GM12864 (cell line): ENCODE results near the gene SDC3.

Source experiments
- DNase-seq: peaks from one replicate; pipeline ENCODE4 v3.0.0-alpha.2; 2011; ENCODE audit warnings: low read depth
- H3K4me3 ChIP-seq: 2 replicates; pipeline ENCODE4 v1.5.1; 2011; ENCODE audit warnings: mild to moderate bottlenecking, low read depth, low read length, control low read depth
- CTCF ChIP-seq: IDR thresholded peaks from 2 replicates; pipeline ENCODE4 v1.5.1; 2011; ENCODE audit warnings: low read depth, mild to moderate bottlenecking, moderate library complexity, low read length, control low read depth, inconsistent platforms; ENCODE audit errors: missing control alignments

SDC3 gene

DNA sequence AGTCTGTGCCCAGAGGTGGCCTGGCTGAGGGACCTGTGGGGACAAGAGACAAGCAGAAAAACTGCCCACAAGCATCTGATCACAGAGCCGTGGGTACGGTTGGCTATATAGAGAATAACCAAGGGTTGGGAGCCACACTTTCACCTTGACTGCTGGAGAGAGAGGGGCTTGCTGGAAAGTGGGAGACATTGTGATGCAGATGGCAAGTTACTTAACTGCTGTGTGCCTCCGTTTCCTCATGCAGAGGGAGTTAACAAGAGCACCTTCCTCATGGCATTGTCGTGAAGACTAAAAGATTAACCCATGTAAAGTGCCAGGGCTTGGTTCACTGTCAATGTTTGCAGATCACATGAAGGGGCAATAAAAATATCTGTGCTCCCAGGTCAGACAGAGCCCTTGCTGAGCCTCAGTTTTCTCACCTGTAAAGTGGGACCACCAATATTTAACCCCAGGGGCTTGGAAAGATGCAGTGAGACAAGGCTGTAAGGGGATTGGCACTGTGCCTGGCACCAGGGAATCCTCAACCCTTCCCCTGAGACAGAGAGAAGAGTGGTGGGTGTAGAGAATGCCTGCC is 52.8 kb downstream of the SDC3 start:
- H3K4me3 ChIP-seq = no peak overlapping the region
- TF ChIP-seq CTCF = no peak
- no peak for DNase-seq

- DNase-seq = no peak
- H3K4me3 ChIP-seq = no peak overlapping the region
- TF ChIP-seq CTCF = no peak
These were observed 55.2 kb downstream of the SDC3 start for GRCh38 chr1:30853350-30853749.

DNA sequence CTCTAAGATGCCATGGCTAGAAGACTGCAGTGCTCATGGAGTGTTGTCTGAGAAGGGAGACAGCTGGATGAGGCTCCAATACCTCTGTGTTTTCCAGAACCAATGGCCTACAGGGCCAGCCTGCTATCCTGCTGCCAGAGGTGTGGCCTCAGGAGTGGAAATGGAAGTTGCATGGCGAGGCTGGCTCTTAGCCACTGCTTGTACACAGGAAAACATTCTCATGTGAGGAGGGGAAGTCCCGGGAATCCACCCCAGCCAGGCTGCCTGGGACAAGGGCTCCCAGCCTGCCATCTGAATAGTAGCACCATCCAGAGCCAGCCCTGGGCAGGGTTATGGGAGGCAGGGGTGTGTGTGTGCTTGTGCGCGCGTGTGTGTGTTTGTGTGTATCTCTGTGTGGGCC is 56.5 kb downstream of the SDC3 start:
- no peak overlapping the region for H3K4me3 ChIP-seq
- DNase-seq = no peak
- no peak for TF ChIP-seq CTCF

GRCh38 chr1:30851286-30851685 is 57.3 kb downstream of the SDC3 start:
- no peak for DNase-seq
- no peak overlapping the region for H3K4me3 ChIP-seq
- TF ChIP-seq CTCF = no peak

GRCh38 chr1:30850607-30851006 is 58.0 kb downstream of the SDC3 start:
- TF ChIP-seq CTCF = no peak
- no peak overlapping the region for H3K4me3 ChIP-seq

DNA sequence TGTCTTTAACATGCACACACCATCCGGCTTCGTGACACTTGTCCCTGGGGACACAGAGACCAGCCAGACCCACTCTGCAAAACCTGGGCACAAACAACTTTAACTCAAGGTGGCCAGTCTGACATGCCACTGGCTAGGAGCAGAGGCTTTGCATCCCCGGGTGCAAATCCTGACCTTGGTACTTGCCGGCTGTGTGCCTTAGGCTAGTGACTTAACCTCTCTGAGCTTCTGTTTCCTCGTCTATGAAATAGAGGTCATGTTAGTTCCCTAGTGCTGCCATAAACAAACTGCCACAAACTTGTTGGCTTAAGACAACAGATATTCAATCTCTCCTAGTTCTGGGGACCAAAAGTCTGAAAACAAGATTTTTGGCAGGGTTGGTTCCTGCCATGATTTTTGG is 60.4 kb downstream of the SDC3 start:
- TF ChIP-seq CTCF = no peak
- DNase-seq = no peak
- no peak overlapping the region for H3K4me3 ChIP-seq

More at GRCh38 chr1:30850607-30851006, 58.0 kb downstream of the SDC3 start:
- no peak for DNase-seq

DNA sequence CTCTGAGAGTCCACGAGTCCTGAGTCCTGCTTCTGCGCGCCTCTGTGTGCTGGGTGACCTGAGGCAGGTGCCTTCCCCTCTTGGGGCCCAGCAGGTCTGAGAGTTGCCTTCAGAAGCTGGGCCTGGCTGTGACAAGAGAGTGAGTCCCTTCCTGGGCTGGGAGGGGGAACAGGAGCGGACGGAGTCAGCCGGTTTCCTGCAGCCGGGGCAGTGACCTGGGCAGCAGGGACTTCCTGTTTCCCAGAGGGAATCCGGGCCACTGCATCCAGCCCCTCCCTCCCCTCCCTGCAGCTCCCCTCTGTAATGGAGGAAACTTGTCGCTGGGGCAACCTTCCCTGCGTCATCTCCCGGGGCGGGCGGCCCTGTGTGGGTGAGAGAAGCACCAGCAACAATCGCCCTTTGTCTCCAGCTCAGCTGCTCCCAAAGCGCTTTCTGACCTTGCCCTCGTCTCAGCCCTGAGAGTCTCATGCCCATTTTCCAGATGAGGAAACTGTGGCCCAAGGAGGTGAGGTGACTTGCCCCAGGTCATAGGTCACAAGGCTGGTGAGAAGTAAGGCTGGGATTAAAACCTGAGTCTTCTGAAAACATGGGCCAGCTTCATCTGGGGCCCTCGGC is 61.1 kb downstream of the SDC3 start:
- TF ChIP-seq CTCF = no peak
- no peak for DNase-seq
- H3K4me3 ChIP-seq = no peak overlapping the region
